Adrenal gland (tissue), 12 donors: ENCODE measurements around the gene LPIN1. TPM values are rescaled to one million over a fixed set of nuclear protein-coding genes. Genes with fewer than 3 reads are reported as not detected.

Experiments used
- DNase-seq, 7 donors: peaks; one replicate each; pipeline ENCODE4 v3.0.0-alpha.2; 2019 to 2020
- H3K27ac ChIP-seq, 5 donors: fragments of 200-600 bp; sonication (generic) in 4 of 5; 1 replicate in 3 of 5; 2 replicates in 2 of 5; pipeline versions ENCODE4 v1.5.1 to v1.8.0; 2016 to 2020; ENCODE audit warnings: mild to moderate bottlenecking in 1 of 5
- H3K27me3 ChIP-seq: fragments of 200-600 bp; 2 replicates; pipeline ENCODE4 v1.8.0; 2021
- H3K36me3 ChIP-seq, 2 donors: fragments of 200-600 bp; replicated peaks in 1 of 2; 1 replicate in 1 of 2; 2 replicates in 1 of 2; pipeline versions ENCODE4 v1.5.1 to v1.8.0; 2018 to 2022
- H3K4me1 ChIP-seq, 2 donors: fragments of 200-600 bp; replicated peaks in 1 of 2; 1 replicate in 1 of 2; 2 replicates in 1 of 2; pipeline versions ENCODE4 v1.5.1 to v1.8.0; 2018 to 2021
- H3K4me3 ChIP-seq, 4 donors: fragments of 200-600 bp; sonication (generic) in 3 of 4; one replicate each; pipeline ENCODE4 v1.5.1; 2016 to 2018
- H3K9me3 ChIP-seq, 3 donors: fragments of 200-600 bp; sonication (generic) in 1 of 3; replicated peaks in 1 of 3; 1 replicate in 2 of 3; 2 replicates in 1 of 3; pipeline versions ENCODE4 v1.5.1 to v1.8.0; 2016 to 2021
- POLR2A ChIP-seq, 2 donors: fragments of 450-650 bp; IDR thresholded peaks; one replicate each; pipeline ENCODE4 v1.6.1; 2017; ENCODE audit warnings: antibody characterized with exemption in 2 of 2, mild to moderate bottlenecking in 2 of 2, moderate library complexity in 1 of 2
- WGBS, 4 donors: extraction: QIAGEN DNeasy Blood & Tissue Kit in 2 of 4; methylation state at CpG; one replicate each; pipeline versions ENCODE4 v1.1.5 to v1.1.7; 2013 to 2017; 5-methylcytosine and 5-hydroxymethylcytosine counted together
- intact Hi-C, 2 donors: fragments of 100-400 bp; cut with DNase I; formaldehyde crosslinking; loops; one replicate each; pipeline versions ENCODE4 v1.14.1 to v1.15.0; 2022 to 2023
- polyA plus RNA-seq, 3 donors: library from polyadenylated mRNA; stranded (reverse); fragments of 200-250 nt in 2 of 3; fragments of 350-450 nt in 1 of 3; fragmentation: Illumina TruSeq in 1 of 3; extraction: RNeasy Lipid Tissue Mini Kit (QIAGEN cat#74804) in 1 of 3; gene quantifications; one replicate each; pipeline ENCODE4 v1.2.3, GENCODE V29; 2013 to 2014
- total RNA-seq, 9 donors: library from RNA; depleted of rRNA in 4 of 9; stranded (reverse); fragments of >200 nt in 4 of 9; fragments of 120-200 nt in 1 of 9; fragmentation: NEBNext Ultra II Directional in 1 of 9; extraction: Animal tissue kit (Norgen Biotek cat#: 25700) in 1 of 9; gene quantifications; one replicate each; pipeline versions ENCODE4 v1.1.0 to v1.2.4, GENCODE V29; 2013 to 2023
- TF ChIP-seq, protein P1 (sequence below), 6 experiments: fragments of 450-650 bp in 4 of 6; fragments of 200-600 bp in 2 of 6; sonication (generic) in 1 of 6; IDR thresholded peaks; 1 replicate in 5 of 6; 2 replicates in 1 of 6; pipeline versions ENCODE4 v1.5.1 to v1.8.0; 2016 to 2021; ENCODE audit warnings: antibody characterized with exemption in 6 of 6, mild to moderate bottlenecking in 2 of 6, moderate library complexity in 1 of 6
- donor health status: healthy with polysubstance abuse.
- donor health status: Bipolar disorder and iron deficiency.
- donor health status: DM: yes; HTN: yes; CAD: no.
- donor health status: DM: no; HTN: no; CAD: no.
- donor health status: DM: no; HTN: no; CAD: no.
- donor health status: DM: yes; HTN: yes; CAD: no.

The LPIN1 gene
- total and polyA plus RNA-seq, 12 donors: 17.0 to 58.5 (median 36.8) TPM

DNA sequence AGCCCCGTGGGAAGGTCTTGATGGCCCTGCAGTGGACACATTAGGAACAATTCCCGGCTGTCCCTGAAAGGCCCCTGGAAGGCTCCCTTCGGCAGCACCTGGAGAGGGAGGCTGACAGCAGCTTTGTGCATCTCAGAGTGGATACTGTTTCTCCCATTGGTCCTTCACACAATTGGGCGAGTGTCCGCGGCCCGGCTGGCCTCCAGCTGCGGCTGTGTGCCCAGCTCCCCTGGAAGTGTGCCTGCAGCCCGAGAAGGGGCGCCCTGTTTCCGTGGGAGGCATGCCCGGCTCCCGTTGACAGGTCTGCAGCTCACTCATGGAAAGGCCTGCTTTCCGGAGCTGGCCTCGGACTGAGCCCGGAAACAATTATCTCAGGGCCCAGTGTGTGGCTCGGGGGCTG is 103.7 kb downstream of the LPIN1 start:
- Histone ChIP-seq H3K4me3 (no peak overlapping the region), H3K27ac (no peak overlapping the region), H3K27me3 (no peaks in the 10 kb centered on the region), H3K9me3 (no peaks in the 10 kb centered on the region), H3K36me3 (no peaks in the 10 kb centered on the region), H3K4me1 (no peaks in the 10 kb centered on the region)
- 80 to 92% (median 84%) methylated on average over 10 to 17 of the region's 17 CpGs for WGBS, 4 donors
- TF ChIP-seq, protein P1, sequence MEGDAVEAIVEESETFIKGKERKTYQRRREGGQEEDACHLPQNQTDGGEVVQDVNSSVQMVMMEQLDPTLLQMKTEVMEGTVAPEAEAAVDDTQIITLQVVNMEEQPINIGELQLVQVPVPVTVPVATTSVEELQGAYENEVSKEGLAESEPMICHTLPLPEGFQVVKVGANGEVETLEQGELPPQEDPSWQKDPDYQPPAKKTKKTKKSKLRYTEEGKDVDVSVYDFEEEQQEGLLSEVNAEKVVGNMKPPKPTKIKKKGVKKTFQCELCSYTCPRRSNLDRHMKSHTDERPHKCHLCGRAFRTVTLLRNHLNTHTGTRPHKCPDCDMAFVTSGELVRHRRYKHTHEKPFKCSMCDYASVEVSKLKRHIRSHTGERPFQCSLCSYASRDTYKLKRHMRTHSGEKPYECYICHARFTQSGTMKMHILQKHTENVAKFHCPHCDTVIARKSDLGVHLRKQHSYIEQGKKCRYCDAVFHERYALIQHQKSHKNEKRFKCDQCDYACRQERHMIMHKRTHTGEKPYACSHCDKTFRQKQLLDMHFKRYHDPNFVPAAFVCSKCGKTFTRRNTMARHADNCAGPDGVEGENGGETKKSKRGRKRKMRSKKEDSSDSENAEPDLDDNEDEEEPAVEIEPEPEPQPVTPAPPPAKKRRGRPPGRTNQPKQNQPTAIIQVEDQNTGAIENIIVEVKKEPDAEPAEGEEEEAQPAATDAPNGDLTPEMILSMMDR (IDR thresholded peaks at IDR 0.05): no peak
- no peak for TF ChIP-seq POLR2A (IDR thresholded peaks at IDR 0.05)
- intact Hi-C loops: no loop called here
- DNase-seq: no peak

DNA sequence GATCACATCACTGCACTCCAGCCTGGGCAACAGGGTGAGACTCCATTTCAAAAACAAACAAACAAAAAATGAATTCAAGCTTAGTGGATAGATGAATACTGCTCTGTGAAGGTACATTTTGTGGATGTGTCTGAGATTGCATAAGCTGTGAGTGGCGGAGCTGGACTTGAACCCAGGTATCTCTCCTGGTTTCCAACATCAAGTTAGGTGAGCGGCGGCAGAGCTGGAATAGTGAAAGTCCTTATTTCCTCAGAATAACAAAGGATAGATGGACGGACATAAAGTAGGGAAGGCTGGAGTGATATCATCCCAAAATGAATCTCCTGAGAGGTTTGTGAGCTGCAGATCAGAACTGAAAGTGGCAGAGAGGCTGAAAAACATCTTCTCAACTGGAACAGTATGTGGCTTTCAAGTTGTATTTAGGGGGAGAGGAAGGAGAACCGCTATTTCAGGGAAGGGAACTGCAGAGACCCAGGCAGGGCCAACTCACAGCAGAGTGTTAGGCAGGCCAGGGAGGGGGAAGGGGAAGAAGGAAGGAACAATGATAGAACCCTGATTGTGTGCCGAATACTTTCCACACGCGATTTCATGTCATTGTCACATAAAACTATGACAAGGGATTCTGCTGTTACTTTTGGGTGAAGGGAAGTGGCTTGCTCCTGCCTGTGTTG is 106.2 kb downstream of the LPIN1 start:
- WGBS, 4 donors: 78 to 83% (median 81%) methylated on average over 8 of the region's 8 CpGs
- Histone ChIP-seq H3K27ac (no peak overlapping the region), H3K9me3 (no peaks in the 10 kb centered on the region), H3K36me3 (no peaks in the 10 kb centered on the region), H3K27me3 (no peaks in the 10 kb centered on the region), H3K4me3 (no peak overlapping the region), H3K4me1 (no peaks in the 10 kb centered on the region)
- no peak for TF ChIP-seq POLR2A (IDR thresholded peaks at IDR 0.05)
- TF ChIP-seq, protein P1 (IDR thresholded peaks at IDR 0.05): no peak
- intact Hi-C loops: no loop called here
- DNase-seq: no peak

DNA sequence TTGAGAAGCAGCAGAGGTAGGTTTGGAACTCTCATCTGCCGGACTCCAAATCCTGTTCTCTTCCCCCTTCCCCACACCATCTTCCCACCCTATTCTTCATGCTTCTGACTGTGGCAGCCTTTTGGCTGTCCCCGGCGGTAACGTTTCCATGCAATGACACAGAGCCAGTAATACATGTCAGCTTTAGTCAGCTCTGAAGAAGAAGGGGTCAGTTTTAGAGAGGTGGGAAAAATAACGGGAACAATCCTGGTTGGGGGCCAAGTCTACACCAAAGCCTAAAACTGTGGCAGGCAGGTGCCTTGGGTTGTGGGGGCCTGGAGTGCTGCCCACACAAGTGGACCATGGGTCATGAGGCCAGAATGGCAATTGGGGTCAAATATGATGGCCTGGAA is 106.8 kb downstream of the LPIN1 start:
- Histone ChIP-seq H3K36me3 (no peaks in the 10 kb centered on the region), H3K27ac (no peak overlapping the region), H3K4me3 (no peak overlapping the region), H3K9me3 (no peaks in the 10 kb centered on the region), H3K4me1 (no peaks in the 10 kb centered on the region), H3K27me3 (no peaks in the 10 kb centered on the region)
- DNase-seq: no peak
- TF ChIP-seq, protein P1 (IDR thresholded peaks at IDR 0.05): no peak
- no peak for TF ChIP-seq POLR2A (IDR thresholded peaks at IDR 0.05)
- intact Hi-C loops: no loop called here
- WGBS, 4 donors: 75 to 84% (median 80%) methylated on average over 5 of the region's 5 CpGs

DNA sequence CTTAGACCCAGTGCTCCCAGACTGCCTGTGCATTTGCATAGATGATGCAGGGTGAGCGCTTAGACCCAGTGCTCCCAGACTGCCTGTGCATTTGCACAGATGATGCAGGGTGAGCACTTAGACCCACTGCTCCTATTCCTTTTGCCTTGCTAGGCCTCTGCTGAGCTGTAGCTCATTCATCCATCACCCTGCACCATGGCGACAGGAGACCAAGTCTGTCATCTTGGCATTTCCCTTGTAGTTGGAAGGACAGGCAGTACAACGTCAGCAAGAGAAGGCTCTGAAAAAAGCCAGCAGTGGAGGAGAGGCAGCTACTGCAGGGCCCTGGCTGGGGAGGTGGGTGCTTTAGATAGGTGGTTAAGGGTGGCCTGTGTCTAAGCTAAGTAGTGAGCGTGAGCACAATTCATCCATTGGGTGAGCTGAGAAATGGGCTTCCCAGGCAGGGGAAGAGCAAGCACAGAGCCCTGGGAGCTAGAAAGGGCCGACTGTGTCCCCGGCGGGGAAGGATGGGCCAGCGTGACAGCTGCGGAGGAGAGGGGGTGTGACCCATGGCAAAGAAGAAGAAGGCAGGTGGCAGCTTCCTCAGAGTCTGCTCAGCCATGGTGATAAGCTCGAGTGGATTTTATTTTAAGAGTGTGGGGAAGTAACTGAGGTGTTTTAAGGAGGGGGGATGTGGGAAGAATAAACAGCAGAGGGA is 108.8 kb downstream of the LPIN1 start:
- H3K27ac ChIP-seq: no peak overlapping the region
- no peak for DNase-seq
- H3K36me3 ChIP-seq: no peaks in the 10 kb centered on the region
- H3K9me3 ChIP-seq: no peaks in the 10 kb centered on the region
- 72 to 90% (median 76%) methylated on average over 9 to 10 of the region's 10 CpGs for WGBS, 4 donors
- H3K4me1 ChIP-seq: no peaks in the 10 kb centered on the region
- intact Hi-C loops: no loop called here
- TF ChIP-seq, protein P1 (IDR thresholded peaks at IDR 0.05): no peak
- no peak for TF ChIP-seq POLR2A (IDR thresholded peaks at IDR 0.05)
- H3K27me3 ChIP-seq: no peaks in the 10 kb centered on the region
- H3K4me3 ChIP-seq: no peak overlapping the region
